Thyroid gland (tissue), 4 donors: ENCODE results near the gene NPRL2. TPM values are rescaled to one million over a fixed set of nuclear protein-coding genes. Genes with fewer than 3 reads are reported as not detected.

Source experiments
- DNase-seq, 2 donors: peaks; one replicate each; pipeline ENCODE4 v3.0.0-alpha.2; 2019
- H3K27ac ChIP-seq, 3 donors: fragments of 200-600 bp; sonication (generic); 1 replicate in 2 of 3; 2 replicates in 1 of 3; pipeline ENCODE4 v1.5.1; 2016 to 2019; ENCODE audit warnings: mild to moderate bottlenecking in 1 of 3, moderate library complexity in 1 of 3
- H3K27me3 ChIP-seq: fragments of 200-600 bp; sonication (generic); one replicate; pipeline ENCODE4 v1.5.1; 2019
- H3K36me3 ChIP-seq, 2 donors: fragments of 200-600 bp; sonication (generic); one replicate each; pipeline ENCODE4 v1.5.1; 2016 to 2019
- H3K4me1 ChIP-seq, 2 donors: fragments of 200-600 bp; sonication (generic); one replicate each; pipeline ENCODE4 v1.5.1; 2017 to 2019
- H3K4me3 ChIP-seq, 3 donors: fragments of 200-600 bp; sonication (generic); replicated peaks in 1 of 3; 1 replicate in 2 of 3; 2 replicates in 1 of 3; pipeline ENCODE4 v1.5.1; 2016; ENCODE audit warnings: mild to moderate bottlenecking in 1 of 3
- H3K9me3 ChIP-seq: fragments of 200-600 bp; sonication (generic); one replicate; pipeline ENCODE4 v1.5.1; 2017
- POLR2A ChIP-seq, 2 donors: fragments of 450-650 bp; IDR thresholded peaks; one replicate each; pipeline ENCODE4 v1.6.1; 2017; ENCODE audit warnings: antibody characterized with exemption in 2 of 2, mild to moderate bottlenecking in 2 of 2, moderate library complexity in 1 of 2
- WGBS, 2 donors: methylation state at CpG; one replicate each; pipeline ENCODE4 v1.1.5; 2017; 5-methylcytosine and 5-hydroxymethylcytosine counted together
- intact Hi-C: fragments of 100-400 bp; cut with DNase I; formaldehyde crosslinking; loops from one replicate; pipeline ENCODE4 v1.15.1; 2023
- total RNA-seq, 4 donors: library from RNA; depleted of rRNA; stranded (reverse); fragments of >200 nt; gene quantifications; one replicate each; pipeline ENCODE4 v1.2.3, GENCODE V29; 2016
- TF ChIP-seq, protein P1 (sequence below), 6 experiments: fragments of 200-600 bp in 3 of 6; fragments of 450-650 bp in 3 of 6; sonication (generic) in 3 of 6; IDR thresholded peaks; one replicate each; pipeline ENCODE4 v1.5.1; 2016 to 2019; ENCODE audit warnings: antibody characterized with exemption in 6 of 6, mild to moderate bottlenecking in 2 of 6, inconsistent platforms in 1 of 6, moderate library complexity in 1 of 6

Gene NPRL2
- total RNA-seq, 4 donors from 2014 or later: 13.4 to 30.6 (median 24.7) TPM

- H3K4me1 ChIP-seq: peaks cover 40 to 71% of the 10 kb centered on the region in 2 donors
- TF ChIP-seq, protein P1, sequence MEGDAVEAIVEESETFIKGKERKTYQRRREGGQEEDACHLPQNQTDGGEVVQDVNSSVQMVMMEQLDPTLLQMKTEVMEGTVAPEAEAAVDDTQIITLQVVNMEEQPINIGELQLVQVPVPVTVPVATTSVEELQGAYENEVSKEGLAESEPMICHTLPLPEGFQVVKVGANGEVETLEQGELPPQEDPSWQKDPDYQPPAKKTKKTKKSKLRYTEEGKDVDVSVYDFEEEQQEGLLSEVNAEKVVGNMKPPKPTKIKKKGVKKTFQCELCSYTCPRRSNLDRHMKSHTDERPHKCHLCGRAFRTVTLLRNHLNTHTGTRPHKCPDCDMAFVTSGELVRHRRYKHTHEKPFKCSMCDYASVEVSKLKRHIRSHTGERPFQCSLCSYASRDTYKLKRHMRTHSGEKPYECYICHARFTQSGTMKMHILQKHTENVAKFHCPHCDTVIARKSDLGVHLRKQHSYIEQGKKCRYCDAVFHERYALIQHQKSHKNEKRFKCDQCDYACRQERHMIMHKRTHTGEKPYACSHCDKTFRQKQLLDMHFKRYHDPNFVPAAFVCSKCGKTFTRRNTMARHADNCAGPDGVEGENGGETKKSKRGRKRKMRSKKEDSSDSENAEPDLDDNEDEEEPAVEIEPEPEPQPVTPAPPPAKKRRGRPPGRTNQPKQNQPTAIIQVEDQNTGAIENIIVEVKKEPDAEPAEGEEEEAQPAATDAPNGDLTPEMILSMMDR (IDR thresholded peaks at IDR 0.05): no peak
- no peak for TF ChIP-seq POLR2A (IDR thresholded peaks at IDR 0.05)
- WGBS, 2 donors: 68 to 81% methylated on average over 9 of the region's 10 CpGs
- no peaks in the 10 kb centered on the region for H3K27me3 ChIP-seq
- intact Hi-C loops: no loop called here
- H3K27ac ChIP-seq: peak overlapping the region in 2 of 3 donors; percentile 73 to 98
- H3K9me3 ChIP-seq: no peaks in the 10 kb centered on the region
- peaks cover 7 to 21% of the 10 kb centered on the region in 2 donors for H3K36me3 ChIP-seq
- peak overlapping the region in 1 of 3 donors; percentile 4 for H3K4me3 ChIP-seq
- DNase-seq: no peak
These were observed 32.0 kb downstream of the NPRL2 start for GRCh38 chr3:50318615-50319014.

DNA sequence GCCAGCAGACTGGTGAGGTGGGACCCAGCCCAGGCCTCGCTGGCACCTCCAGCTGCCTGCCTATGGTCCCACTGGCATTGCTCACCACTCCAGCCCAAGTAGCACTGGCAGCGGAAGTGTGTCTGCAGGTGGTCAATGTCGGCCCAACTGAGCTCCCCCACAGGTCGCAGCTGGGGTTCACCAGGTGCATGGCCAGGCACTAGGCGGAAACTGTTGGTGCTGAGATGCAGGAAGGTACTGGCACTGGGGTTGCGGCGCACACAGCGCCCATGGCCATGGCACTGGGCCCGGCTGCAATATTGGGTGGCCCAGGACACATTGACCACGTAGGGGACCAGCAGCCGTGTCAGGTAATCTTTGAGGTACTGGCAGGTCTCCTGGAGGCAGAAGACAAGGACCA is 32.4 kb downstream of the NPRL2 start:
- intact Hi-C loops: no loop called here
- no peak overlapping the region for H3K4me3 ChIP-seq
- no peaks in the 10 kb centered on the region for H3K9me3 ChIP-seq
- H3K4me1 ChIP-seq: peaks cover 40 to 73% of the 10 kb centered on the region in 2 donors
- TF ChIP-seq, protein P1 (IDR thresholded peaks at IDR 0.05): no peak
- TF ChIP-seq POLR2A (IDR thresholded peaks at IDR 0.05): no peak
- 76 to 100% methylated on average over 1 to 6 of the region's 11 CpGs for WGBS, 2 donors
- H3K36me3 ChIP-seq: peaks cover 7 to 21% of the 10 kb centered on the region in 2 donors
- no peaks in the 10 kb centered on the region for H3K27me3 ChIP-seq
- H3K27ac ChIP-seq: peak overlapping the region in 2 of 3 donors; percentile 73 to 98
- DNase-seq: no peak

- peaks cover 40 to 72% of the 10 kb centered on the region in 2 donors for H3K4me1 ChIP-seq
These were observed 33.3 kb downstream of the NPRL2 start for GRCh38 chr3:50317300-50317699.

DNA sequence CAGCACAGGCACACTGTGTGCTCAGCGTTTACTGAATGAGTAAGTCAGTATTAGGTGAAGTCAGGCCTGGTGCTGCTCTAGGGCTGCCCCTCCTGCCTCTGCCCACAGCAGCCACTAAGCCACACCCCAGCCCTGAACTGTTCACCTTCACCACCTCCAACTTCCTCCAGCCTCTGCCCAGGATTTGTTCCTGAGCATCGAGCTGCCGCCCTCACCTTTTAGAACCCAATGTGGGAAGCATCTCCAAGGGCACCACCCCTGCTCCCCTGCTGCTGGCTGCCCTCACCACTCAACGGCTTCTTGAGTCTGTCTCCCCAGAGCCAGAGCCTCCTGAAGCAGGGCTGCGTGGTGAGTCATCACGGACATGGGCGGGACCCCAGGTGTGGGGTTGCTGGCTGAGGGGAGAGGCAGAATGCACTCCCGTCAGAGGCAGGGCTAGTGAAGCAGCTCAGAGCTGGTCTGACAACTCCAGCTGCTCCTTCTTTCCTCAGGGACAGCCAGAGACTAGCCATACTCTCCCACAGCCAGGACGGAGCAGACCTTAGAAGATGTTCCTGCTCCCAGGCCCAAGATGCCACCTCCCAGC is 33.8 kb downstream of the NPRL2 start:
- Histone ChIP-seq H3K9me3 (no peaks in the 10 kb centered on the region), H3K36me3 (peaks cover 7 to 21% of the 10 kb centered on the region in 2 donors), H3K4me1 (peaks cover 36 to 66% of the 10 kb centered on the region in 2 donors), H3K27ac (peak overlapping the region; percentile 62 to 98 (median 73)), H3K4me3 (no peak overlapping the region), H3K27me3 (no peaks in the 10 kb centered on the region)
- intact Hi-C loops: no loop called here
- WGBS, 2 donors: 48 to 53% methylated on average over 4 to 8 of the region's 9 CpGs
- peak; percentile 91 for DNase-seq
- TF ChIP-seq, protein P1 (IDR thresholded peaks at IDR 0.05): no peak
- TF ChIP-seq POLR2A (IDR thresholded peaks at IDR 0.05): peak; percentile 43 to 60

More at GRCh38 chr3:50317300-50317699, 33.3 kb downstream of the NPRL2 start:
- intact Hi-C loops: no loop called here
- H3K27me3 ChIP-seq: no peaks in the 10 kb centered on the region
- peaks cover 7 to 21% of the 10 kb centered on the region in 2 donors for H3K36me3 ChIP-seq
- H3K9me3 ChIP-seq: no peaks in the 10 kb centered on the region
- WGBS, 2 donors: 57 to 60% methylated on average over 2 to 6 of the region's 6 CpGs
- peak overlapping the region; percentile 62 to 98 (median 73) for H3K27ac ChIP-seq
- no peak overlapping the region for H3K4me3 ChIP-seq
- peak; percentile 44 to 48 for DNase-seq
- TF ChIP-seq, protein P1 (IDR thresholded peaks at IDR 0.05): no peak
- TF ChIP-seq POLR2A (IDR thresholded peaks at IDR 0.05): no peak

GRCh38 chr3:50314816-50315215 is 35.8 kb downstream of the NPRL2 start:
- 100% methylated on average over 4 of the region's 4 CpGs for WGBS, 2 donors
- Histone ChIP-seq H3K27ac (peak overlapping the region in 2 of 3 donors; percentile 38 to 52), H3K36me3 (peaks cover 7 to 21% of the 10 kb centered on the region in 2 donors), H3K27me3 (no peaks in the 10 kb centered on the region), H3K4me1 (peaks cover 27 to 67% of the 10 kb centered on the region in 2 donors), H3K4me3 (no peak overlapping the region), H3K9me3 (no peaks in the 10 kb centered on the region)
- no peak for TF ChIP-seq POLR2A (IDR thresholded peaks at IDR 0.05)
- TF ChIP-seq, protein P1 (IDR thresholded peaks at IDR 0.05): no peak
- no peak for DNase-seq
- intact Hi-C loops: no loop called here
